HG03565 (cell line): Measurements from ENCODE around the gene RIPOR3.
"Not testable (repeated sequence)": the region's sequence is repeated elsewhere in the genome, so short reads cannot be mapped to it uniquely, and the experiment has no call there.

Experiments used
- ATAC-seq: cut with Tn5 transposase; IDR thresholded peaks from one replicate; pipeline ENCODE4 v1.9.1; 2021; ENCODE audit warnings: mild to moderate bottlenecking, moderate library complexity; ENCODE audit not compliant: unreplicated experiment

RIPOR3 gene

DNA sequence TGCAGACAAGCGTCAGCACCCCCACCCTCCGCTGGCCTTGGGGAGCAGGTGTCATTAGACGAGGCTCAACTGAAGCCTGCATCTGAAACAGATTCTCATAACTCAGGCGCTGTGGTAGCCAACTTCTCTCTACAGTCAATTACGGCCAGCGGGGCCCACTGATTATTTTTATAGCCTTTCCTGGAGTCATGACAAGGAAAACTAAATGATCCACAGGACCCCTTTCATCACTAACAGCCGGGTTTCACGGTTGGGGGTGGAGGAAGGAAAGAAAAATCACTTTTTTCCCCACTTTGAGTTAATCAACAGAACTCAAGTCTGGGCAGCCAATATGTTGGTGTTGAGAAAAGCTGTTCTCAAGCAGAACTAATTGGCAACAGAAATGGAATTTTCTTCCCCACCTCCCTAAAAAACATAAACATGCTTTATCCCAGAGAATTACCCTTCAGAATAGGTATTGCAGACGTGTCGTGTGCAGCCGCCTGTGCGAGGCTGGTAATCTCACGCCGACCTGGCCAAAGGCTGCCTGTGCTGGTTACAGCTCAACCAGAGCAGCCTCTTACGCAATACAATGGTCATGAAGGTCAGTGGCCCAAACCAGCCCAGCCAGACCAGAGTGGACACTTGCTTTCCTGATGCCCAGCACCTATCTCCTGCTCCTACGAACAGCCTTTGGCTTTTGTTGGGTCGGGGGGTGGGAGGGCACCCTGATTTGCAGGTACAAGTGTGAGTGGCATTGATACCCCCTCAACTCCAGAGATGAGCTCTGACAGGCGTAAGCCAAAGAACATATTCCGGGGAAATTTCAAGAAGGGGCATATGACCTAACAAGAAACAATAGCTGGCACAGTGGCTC, 11.0 kb downstream of the RIPOR3 start:
- no peak for ATAC-seq

- ATAC-seq: no peak
Observed at GRCh38 chr20:50679753-50680104, 11.6 kb downstream of the RIPOR3 start.

DNA sequence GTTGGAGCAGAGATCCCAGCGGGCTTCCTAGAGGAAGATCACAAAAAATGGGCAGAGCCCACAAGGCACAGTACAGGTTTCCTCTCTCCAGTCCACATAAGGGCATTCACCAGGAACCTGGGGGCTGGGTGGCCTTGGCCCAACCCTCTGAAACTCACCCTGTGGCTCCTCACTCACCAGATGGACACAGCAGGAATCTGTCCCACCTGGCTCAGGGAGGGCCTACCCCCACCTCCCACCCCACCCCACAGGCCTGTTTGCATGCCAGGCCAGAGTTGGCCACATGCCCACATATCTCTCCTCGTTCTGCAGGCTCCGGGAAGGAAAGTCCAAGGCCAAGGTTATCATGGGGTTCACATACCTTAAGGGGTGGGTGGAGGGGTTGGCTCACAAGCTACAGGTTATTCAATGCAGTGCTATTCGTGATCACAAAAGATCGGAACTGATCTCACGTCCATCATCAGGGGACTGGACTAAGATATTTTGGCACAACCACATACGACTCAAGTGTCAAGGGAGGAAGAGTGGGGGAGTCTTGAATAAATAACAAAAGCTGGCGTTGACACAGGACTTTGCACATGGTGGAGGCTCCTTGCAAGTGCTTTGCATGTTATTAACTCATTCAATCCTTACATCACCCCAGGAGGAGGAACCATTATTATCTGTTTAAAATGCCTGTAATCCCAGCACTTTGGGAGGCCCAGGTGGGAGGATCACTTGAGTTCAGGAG, 13.0 kb downstream of the RIPOR3 start:
- no peak for ATAC-seq

GRCh38 chr20:50676858-50677257, 14.5 kb downstream of the RIPOR3 start:
- ATAC-seq: no peak

DNA sequence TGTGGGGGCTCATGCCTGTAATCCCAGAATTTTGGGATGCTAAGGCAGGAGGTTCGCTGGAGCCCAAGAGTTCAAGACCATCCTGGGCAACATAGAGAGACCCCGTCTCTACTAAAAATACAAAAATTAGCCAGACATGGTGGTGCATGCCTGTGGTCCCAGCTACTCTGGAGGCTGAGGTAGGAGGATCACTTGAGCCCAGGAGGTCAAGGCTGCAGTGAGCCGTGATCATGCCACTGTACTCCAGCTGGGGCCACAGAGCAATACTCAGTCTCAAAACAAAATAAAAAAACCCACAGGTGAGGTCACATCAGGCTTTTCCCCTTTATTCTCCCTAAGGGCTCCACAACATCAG, 15.0 kb downstream of the RIPOR3 start:
- not testable (repeated sequence) for ATAC-seq

DNA sequence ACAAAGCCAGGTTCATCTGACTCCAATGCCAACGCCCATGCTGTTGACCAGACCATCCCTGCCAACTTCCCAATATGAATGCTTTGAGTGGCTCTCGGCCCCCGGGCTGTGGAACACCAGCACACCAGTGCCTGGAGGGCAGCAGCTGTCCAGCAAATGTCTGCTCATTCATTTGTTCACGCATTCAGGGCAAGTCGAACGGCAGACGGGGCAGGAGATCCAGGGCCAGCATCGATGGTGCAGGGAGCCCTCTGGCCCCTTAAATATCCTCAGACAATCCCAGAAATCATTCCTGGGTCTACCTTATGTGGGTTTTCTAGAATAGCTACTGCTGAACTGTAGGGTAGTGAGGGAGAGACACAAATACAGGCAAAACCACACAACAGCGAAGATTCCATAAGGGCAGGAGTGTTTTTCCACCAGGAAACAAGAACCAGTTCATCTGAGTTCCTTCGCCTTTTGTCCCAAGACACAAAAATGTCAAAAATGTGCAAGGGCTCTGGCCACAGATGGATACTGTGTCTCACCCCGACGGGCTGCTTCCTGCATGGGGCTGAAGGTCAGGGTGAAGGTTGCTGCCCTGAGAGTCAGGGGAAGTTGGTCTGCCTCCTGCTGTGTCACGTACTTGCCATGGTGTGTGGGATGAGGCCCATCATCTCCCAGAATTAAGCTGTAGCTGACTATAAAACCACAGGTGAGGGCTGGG, 15.5 kb downstream of the RIPOR3 start:
- no peak for ATAC-seq

GRCh38 chr20:50674138-50674825, 17.1 kb downstream of the RIPOR3 start:
- ATAC-seq: no peak

DNA sequence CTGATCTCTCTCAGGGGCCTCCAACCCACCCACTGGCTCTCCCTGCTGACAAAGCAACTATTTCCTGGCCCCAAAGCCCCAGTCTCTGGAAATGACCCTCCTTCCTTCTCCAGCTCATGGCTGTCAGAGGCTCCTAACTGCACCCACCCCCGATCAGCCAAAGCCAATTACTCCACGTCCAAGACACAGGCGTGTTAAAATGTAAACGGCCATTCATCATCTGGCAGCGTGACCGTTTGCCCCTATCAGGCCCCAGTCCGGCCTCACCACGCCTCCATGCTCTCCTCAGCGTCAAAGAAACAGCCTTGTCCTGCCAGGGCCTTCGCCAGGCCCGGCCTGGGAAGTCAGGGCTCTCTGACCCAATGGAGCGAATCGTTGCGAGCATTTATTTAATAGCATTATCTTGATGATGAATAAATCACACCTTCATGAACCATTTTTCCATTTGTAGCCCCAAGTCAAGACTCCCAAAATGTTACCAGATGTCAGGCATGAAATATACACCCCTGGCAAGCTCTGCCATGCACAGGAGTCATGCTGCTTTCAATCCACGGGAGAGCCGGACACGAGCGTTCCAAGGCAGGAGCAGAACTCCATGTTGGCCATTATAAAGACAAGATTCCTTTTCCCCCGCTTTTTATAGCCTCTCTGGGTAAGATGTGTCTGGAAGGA, 17.7 kb downstream of the RIPOR3 start:
- no peak for ATAC-seq

DNA sequence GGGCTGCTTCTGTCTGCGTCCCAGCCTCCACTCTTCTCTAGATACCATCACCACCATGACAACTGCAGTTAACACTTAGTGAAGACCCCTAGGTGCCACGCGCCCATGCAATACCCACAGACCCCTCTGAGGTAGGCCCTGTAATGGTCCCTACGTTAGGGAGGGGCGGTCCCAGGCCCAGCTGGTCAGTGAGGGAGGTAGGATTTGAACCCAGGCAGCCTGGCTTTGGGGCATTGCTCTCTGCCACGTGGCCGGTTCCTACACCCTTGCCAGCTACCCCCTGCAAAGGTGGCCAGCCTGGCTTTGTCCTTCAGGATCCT, 18.2 kb downstream of the RIPOR3 start:
- ATAC-seq: no peak

GRCh38 chr20:50672400-50673145, 18.8 kb downstream of the RIPOR3 start:
- no peak for ATAC-seq

DNA sequence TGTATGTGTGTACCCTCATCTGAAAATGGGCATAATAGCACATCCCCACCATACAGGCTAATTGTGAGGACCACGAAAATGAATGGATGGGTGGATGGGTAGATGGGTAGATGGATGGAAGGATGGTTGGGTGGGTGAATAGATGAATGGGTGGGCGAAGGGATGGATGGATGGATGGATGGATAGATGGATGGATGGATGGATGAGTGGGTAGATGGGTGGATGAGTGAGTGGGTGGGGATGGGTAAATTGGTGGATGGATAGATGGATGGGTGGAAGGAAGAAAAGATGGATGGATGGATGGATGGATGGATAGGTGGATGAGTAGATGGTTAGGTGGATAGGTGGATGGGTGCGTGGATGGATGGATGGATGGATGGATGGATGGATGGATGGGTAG, 19.7 kb downstream of the RIPOR3 start:
- no peak for ATAC-seq

- not testable (repeated sequence) for ATAC-seq
Observed at GRCh38 chr20:50671010-50671409, 20.3 kb downstream of the RIPOR3 start.

- no peak for ATAC-seq
Observed at GRCh38 chr20:50670126-50670862, 21.0 kb downstream of the RIPOR3 start.

- ATAC-seq: no peak
Observed at GRCh38 chr20:50668798-50669197, 22.5 kb downstream of the RIPOR3 start.

GRCh38 chr20:50668326-50668725, 23.0 kb downstream of the RIPOR3 start:
- ATAC-seq: no peak

DNA sequence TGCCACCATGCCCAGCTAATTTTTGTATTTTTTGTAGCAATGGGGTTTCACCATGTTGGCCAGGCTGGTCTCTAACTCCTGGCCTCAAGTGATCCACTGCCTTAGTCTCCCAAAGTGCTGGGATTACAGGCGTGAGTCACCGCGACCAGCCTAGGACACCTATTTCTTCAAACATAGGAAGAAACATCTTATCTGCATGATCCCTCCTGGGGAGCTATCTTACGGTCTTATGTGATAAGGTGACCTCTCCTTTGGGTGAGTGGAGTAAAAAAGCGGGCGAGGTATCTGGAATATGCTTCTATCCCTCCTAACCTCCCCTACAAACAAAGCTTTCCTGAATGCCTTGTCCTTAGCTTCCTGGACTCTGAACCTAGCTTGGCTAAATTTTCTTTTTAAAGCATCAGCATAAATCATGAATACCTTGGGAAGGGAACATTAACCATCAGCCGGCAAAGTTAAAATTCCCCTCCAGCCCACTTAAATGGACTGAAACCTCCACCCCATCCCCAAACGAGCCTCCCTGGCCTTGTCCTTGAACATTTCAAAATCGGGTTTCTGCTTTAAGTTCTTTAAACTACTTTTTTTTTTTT, 24.5 kb downstream of the RIPOR3 start:
- no peak for ATAC-seq

- no peak for ATAC-seq
Observed at GRCh38 chr20:50664254-50664653, 27.1 kb downstream of the RIPOR3 start.

- no peak for ATAC-seq
Observed at GRCh38 chr20:50663095-50663821, 28.1 kb downstream of the RIPOR3 start.
